WTC11 (cell line): ENCODE results near the gene KLC1.

Source experiments
- CTCF ChIP-seq: fragments of 200-600 bp; IDR thresholded peaks from 2 replicates; pipeline ENCODE4 v1.8.0; 2022; ENCODE audit warnings: antibody characterized with exemption
- E2F4 ChIP-seq: sonication (generic); formaldehyde crosslinking; IDR thresholded peaks from 2 replicates; pipeline ENCODE4 v1.8.1; 2022; ENCODE audit warnings: low read depth, mild to moderate bottlenecking, moderate library complexity, missing genetic modification reagents, borderline replicate concordance
- ELF4 ChIP-seq: sonication (generic); formaldehyde crosslinking; IDR thresholded peaks from 2 replicates; pipeline ENCODE4 v1.8.1; 2022; ENCODE audit warnings: low read depth, mild to moderate bottlenecking, moderate library complexity, missing genetic modification reagents
- FOXK1 ChIP-seq: sonication (generic); formaldehyde crosslinking; IDR thresholded peaks from 2 replicates; pipeline ENCODE4 v1.8.0; 2022; ENCODE audit warnings: mild to moderate bottlenecking, moderate library complexity, missing genetic modification reagents
- IRF1 ChIP-seq: sonication (generic); formaldehyde crosslinking; IDR thresholded peaks from 2 replicates; pipeline ENCODE4 v1.8.0; 2023; ENCODE audit warnings: missing genetic modification reagents
- SP1 ChIP-seq: sonication (generic); formaldehyde crosslinking; conservative IDR thresholded peaks from 2 replicates; pipeline ENCODE4 v1.8.1; 2022; ENCODE audit warnings: missing genetic modification reagents
- ZNF396 ChIP-seq: fragments of 250-450 bp; sonication (Bioruptor Pico); IDR thresholded peaks from 2 replicates; pipeline ENCODE4 v1.8.0; 2021; ENCODE audit warnings: mild to moderate bottlenecking, moderate library complexity, borderline replicate concordance
- ZNF423 ChIP-seq: fragments of 250-450 bp; sonication (Bioruptor Pico); IDR thresholded peaks from 2 replicates; pipeline ENCODE4 v2.1.2; 2022; ENCODE audit warnings: mild to moderate bottlenecking, moderate library complexity

- TF ChIP-seq CTCF (no peak), IRF1 (CRISPR knock-in tag) (no peak), ELF4 (CRISPR knock-in tag) (no peak), FOXK1 (CRISPR knock-in tag) (no peak), ZNF423 (CRISPR knock-in tag) (no peak), SP1 (CRISPR knock-in tag) (no peak), ZNF396 (CRISPR knock-in tag) (no peak), E2F4 (no peak)
Observed at GRCh38 chr14:103634156-103634555, 5.1 kb downstream of the KLC1 start.
